GM12872 (cell line): ENCODE results near the gene LINGO3.

ENCODE experiments used
- TF ChIP-seq, protein P1 (sequence below): IDR thresholded peaks from 3 replicates; pipeline ENCODE4 v1.5.1; 2011; ENCODE audit warnings: low read depth, mild to moderate bottlenecking, low read length, moderate library complexity; ENCODE audit not compliant: insufficient read depth

The LINGO3 gene

DNA sequence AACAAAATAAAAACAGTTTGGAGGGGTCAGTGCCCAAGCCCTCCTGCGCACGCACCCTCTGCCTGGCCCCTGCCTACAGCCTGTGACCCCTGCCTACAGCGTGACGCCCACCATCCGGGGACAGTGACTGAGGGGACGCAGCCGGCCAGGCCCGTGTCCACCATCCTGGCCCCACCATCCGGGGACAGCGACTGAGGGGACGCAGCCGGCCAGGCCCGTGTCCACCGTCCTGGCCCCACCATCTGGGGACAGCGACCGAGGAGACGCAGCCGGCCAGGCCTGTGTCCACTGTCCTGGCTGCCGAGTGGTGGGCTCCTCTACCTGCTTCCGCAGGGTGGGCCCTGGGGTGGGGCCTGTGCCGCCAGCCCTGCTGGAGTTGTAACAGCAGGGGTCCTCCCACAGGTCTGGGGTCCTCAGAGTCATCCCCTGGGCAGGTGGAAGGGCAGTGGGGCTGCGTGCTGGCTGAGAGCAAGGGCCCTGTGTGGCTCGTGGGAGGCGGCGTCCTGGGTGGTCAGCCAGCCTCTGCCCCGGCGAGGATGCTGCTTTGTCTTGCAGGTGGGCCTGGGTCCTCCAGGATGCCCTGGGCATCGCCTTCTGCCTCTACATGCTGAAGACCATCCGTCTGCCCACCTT is 34.8 kb upstream of the LINGO3 start:
- TF ChIP-seq, protein P1, sequence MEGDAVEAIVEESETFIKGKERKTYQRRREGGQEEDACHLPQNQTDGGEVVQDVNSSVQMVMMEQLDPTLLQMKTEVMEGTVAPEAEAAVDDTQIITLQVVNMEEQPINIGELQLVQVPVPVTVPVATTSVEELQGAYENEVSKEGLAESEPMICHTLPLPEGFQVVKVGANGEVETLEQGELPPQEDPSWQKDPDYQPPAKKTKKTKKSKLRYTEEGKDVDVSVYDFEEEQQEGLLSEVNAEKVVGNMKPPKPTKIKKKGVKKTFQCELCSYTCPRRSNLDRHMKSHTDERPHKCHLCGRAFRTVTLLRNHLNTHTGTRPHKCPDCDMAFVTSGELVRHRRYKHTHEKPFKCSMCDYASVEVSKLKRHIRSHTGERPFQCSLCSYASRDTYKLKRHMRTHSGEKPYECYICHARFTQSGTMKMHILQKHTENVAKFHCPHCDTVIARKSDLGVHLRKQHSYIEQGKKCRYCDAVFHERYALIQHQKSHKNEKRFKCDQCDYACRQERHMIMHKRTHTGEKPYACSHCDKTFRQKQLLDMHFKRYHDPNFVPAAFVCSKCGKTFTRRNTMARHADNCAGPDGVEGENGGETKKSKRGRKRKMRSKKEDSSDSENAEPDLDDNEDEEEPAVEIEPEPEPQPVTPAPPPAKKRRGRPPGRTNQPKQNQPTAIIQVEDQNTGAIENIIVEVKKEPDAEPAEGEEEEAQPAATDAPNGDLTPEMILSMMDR: no peak

DNA sequence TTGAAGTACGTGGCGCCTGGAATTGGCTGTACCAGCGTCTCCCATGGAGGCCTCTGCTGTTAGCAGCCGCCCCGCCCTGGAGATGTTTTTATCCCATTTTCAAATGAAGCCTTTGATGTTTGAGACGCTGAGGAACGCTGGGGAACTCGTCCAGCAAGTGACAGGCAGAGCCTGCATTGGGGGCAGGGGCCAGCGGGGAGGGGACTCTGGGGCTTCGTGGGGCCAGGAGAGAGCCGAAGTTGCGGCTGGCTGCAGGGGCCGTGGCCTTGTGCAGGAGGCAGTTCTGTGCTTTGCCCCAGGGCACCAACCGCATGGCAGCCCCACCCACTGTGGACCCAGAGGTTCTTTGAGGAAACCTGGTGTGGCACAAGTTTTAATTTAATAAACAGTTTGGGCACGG is 34.0 kb upstream of the LINGO3 start:
- TF ChIP-seq, protein P1: no peak

DNA sequence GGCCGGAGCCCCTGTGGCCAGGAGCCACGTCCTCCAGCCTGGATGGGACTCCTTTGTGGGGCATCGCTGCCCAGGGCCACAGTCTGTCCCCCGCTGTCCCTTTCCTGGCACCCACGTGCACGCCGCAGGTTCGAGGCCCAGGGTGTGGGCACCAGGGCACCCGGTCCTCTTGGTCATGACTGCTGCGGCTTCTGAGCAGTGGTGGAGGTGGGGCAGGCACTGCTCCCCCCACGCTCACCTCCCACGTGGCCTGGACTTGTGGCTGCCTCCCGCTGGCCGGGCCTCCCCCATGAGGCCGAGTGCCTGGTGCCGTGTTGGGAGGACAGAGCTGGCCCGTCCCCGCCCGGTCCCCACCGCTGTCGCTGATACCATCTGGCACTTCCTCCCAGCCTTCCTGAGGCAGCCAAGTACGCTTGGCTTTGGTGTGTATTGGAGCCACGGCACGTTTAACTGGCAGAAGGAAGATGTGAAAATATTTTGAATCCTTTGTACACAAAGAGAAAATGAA is 33.3 kb upstream of the LINGO3 start:
- TF ChIP-seq, protein P1: no peak

DNA sequence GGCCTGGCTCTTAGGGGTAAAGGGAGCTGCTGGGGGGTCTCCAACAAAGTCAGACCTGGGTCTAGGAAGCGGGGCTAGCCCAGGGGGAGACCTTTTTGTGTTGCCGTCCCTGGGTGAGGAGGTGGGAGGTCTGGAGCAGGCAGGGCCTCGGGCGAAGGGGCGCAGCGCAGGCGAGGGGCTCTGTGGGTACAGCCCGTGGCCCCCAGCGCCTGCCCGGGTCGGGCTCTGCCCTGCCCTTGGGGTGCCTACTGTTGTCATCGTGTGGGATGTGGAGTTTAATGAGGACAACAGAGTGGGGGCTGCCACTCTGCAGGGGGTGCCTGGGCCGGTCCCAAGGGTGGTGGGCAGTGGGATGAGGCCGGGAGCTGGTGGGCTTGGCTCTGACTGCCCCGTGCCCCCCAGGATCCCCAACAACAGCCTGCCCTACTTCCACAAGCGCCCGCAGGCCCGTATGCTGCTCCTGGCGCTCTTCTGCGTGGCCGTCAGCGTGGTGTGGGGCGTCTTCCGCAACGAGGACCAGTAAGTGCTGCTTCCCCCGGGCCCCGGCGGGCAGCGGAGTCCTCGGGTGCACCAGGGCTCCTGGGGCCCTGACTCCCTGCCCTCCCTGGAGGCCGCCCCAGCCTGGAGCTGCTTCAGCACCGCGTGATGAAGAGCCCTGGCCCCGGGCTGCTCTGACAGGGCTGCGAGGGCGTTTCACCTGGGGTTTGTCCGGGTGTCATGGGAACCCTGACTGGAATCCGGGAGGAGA is 32.7 kb upstream of the LINGO3 start:
- TF ChIP-seq, protein P1: no peak

DNA sequence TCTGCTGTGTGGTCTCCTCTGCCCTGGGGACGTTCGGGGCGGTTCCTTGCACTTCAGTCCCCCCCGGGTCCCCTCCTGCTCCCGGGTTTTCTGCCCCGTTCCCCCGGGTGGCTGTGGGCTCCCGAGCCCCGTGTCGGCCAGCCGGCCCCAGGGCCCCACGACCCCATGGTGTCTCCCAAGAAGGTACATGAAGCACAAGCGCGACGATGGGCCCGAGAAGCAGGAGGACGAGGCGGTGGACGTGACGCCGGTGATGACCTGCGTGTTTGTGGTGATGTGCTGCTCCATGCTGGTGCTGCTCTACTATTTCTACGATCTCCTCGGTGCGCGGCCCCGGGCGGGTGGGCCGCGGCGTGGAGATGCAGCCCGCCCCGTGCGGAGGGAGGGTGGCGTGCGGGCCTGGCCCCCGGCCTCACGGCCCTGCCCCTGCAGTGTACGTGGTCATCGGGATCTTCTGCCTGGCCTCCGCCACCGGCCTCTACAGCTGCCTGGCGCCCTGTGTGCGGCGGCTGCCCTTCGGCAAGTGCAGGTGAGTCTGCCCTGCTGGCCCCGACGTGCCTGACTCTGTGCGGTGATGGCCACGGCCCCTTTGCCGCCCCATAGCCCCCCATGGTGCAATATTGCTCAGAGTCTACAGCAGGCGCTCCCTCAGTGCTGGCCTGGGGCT is 31.8 kb upstream of the LINGO3 start:
- TF ChIP-seq, protein P1: no peak

DNA sequence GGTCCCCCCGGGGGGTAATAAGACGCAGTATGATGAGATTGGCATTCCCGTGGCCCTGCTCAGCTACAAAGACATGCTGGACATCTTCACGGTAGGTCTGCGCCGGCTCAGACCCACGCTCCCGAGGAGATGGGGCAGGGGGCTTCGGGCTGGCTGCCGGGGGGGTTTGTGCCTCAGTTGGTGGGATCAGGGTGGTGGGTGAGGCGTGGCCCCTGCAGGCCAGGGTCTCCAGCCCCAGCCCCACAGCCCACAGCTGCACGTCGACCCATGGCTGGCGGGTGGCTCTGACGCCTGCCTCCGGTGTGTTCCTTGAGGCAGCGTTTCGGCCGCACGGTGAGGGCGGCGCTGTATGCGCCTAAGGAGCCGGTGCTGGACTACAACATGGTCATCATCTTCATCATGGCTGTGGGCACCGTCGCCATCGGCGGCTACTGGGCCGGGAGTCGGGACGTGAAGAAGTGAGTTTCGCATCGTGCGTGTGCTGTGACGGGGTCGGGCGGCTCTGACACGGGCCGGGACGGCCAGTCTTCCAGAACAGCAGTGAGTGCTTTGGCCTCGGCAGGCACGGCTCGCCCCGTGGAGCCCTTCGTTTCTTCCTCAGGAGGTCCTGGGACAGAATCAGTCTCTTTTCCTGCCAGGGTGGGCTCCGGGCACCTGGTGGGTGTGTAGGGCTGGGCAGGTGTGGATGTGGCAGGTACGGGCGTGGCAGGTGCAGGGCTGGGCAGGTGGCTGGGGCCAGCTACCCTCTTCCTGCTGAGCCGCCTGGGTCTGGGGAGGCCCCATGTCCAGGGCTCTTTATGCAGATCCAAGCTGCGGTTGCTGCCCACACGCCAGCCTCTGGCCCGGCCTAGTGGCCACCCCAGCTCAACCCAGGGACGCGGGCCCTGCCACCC is 31.0 kb upstream of the LINGO3 start:
- TF ChIP-seq, protein P1: no peak
